HepG2 (cell line): ENCODE results near the gene UCP3.

ENCODE experiments used
- CREB3 ChIP-seq: sonication (generic); formaldehyde crosslinking; IDR thresholded peaks from 2 replicates; pipeline ENCODE4 v1.5.0; 2020; ENCODE audit warnings: missing genetic modification reagents
- CTCF ChIP-seq: sonication (generic); formaldehyde crosslinking; IDR thresholded peaks from 2 replicates; pipeline ENCODE4 v1.5.0; 2020; ENCODE audit warnings: mild to moderate bottlenecking, missing genetic modification reagents, moderate library complexity
- FOXO4 ChIP-seq: sonication (generic); formaldehyde crosslinking; conservative IDR thresholded peaks from 2 replicates; pipeline ENCODE4 v1.8.1; 2023; ENCODE audit warnings: missing genetic modification reagents
- HIC2 ChIP-seq: sonication (generic); formaldehyde crosslinking; IDR thresholded peaks from 2 replicates; pipeline ENCODE4 v1.9.0; 2022; ENCODE audit warnings: low read depth, missing genetic modification reagents
- MTF1 ChIP-seq: sonication (generic); formaldehyde crosslinking; IDR thresholded peaks from 2 replicates; pipeline ENCODE4 v1.5.0; 2020; ENCODE audit warnings: missing genetic modification reagents
- MXD4 ChIP-seq: IDR thresholded peaks from 2 replicates; pipeline ENCODE4 v1.6.1; 2016; ENCODE audit warnings: mild to moderate bottlenecking, missing biosample characterization, missing genetic modification reagents
- NCOR1 ChIP-seq: fragments of 200-600 bp; sonication (generic); IDR thresholded peaks from 2 replicates; pipeline ENCODE4 v1.7.0; 2017; ENCODE audit warnings: antibody characterized with exemption, low read length, borderline replicate concordance
- ZNF232 ChIP-seq: sonication (generic); formaldehyde crosslinking; IDR thresholded peaks from 2 replicates; pipeline ENCODE4 v1.4.0; 2020; ENCODE audit warnings: missing genetic modification reagents, borderline replicate concordance

- TF ChIP-seq MXD4 (no peak), HIC2 (CRISPR knock-in tag) (no peak), CTCF (CRISPR knock-in tag) (no peak), FOXO4 (CRISPR knock-in tag) (no peak), ZNF232 (CRISPR knock-in tag) (no peak), MTF1 (CRISPR knock-in tag) (no peak), NCOR1 (no peak), CREB3 (CRISPR knock-in tag) (no peak)
Observed at GRCh38 chr11:73991471-73992006, 17.3 kb downstream of the UCP3 start.
